HG03196 (cell line): ENCODE measurements around the gene MRPS2.

Experiments used
- ATAC-seq: cut with Tn5 transposase; IDR thresholded peaks from one replicate; pipeline ENCODE4 v1.9.1; 2021; ENCODE audit not compliant: unreplicated experiment

Gene MRPS2

DNA sequence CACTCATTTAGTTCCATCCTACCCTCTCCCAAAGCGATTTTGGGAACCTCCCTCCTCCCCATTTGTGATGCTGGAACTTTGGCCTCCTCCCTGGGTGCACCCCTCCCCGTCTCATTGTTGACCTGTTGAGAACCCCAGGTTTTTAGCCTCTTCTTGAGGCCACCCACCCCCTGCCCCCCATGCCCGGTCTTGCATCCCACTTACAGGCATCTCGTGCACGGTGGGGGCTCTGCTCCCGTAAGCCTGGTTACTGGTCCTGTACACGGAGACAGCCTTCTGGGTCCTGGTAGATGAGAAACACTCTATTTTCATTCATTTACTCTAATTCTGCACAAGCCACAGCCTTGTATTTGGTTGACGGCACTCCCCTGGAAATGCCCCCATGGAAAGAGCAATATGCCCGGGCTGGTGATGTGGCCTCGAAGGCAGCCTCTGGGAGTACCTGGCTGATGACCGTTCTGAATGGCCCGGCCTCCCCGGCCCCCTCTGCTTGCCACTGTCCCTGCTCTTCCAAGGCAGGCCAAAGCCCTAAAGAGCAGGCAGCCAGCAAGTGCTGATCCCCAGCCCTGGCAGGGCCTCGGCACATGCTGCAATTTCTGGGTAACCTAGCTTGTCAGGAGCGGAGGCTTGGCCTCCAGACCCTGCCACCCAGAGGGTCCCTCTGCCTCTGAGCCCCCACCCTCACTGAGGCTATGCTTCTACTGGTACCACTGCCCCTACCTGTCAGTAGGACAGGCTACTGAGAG is 1.9 kb upstream of the MRPS2 start:
- ATAC-seq, result no peak

DNA sequence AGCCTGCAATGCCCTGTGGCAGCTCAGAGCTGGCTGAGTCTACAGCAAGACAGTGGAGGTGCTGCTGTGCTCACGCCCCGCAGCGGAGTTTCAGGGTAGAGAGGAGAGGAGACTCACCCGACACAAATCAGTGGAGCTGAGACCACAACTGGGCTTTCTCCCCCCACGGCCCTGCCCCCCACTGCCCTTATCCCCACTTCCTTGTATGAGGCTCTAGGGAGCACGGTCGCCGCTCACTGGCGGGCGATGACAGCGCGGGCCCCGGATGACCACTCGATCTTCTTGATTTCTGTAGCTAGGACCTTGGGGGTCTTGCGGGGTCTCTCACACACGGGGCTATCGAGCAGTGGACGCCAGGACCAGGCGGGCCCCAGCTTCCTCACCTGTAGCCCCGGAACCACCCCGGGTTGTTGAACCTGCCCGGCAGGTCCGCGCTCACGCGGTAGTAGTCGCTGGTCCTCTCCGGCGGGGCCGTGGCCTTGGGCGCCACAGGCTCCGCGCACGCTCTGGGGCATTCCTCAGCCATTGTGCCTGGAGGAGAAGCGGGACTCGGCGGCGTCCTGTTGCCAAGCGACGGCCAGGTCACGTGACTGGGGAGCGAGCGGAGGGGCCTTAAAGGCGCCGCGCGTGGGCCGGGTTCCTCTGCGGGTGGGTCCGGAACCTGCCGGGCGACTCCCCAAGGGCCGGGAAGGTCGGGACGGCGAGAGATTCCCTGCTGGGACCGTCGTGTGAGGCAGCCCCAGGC is 984 bp upstream of the MRPS2 start:
- ATAC-seq, result peak; percentile 49

DNA sequence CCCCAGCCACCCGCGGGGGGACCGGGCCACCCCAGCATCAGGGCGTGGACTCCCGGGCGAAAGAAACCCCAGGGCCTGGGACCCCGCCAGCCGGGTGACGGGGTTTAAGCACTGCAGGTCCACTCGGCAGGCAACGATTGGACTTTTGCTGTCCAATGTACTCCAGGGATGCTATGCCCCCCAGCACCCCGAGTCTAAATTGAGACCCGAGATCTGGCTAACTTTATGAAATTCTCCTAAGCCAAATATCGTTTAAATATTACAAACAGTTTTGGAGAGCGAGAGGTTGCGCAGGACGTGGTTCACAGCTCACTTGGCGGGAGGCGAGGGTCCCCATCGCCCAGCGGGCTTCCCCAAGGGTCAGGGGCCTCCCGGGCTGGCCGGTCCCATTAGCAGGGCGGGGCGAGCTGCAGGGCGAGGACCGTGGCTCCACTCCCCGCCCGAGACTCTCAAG is 384 bp upstream of the MRPS2 start:
- peak; percentile 2 for ATAC-seq

DNA sequence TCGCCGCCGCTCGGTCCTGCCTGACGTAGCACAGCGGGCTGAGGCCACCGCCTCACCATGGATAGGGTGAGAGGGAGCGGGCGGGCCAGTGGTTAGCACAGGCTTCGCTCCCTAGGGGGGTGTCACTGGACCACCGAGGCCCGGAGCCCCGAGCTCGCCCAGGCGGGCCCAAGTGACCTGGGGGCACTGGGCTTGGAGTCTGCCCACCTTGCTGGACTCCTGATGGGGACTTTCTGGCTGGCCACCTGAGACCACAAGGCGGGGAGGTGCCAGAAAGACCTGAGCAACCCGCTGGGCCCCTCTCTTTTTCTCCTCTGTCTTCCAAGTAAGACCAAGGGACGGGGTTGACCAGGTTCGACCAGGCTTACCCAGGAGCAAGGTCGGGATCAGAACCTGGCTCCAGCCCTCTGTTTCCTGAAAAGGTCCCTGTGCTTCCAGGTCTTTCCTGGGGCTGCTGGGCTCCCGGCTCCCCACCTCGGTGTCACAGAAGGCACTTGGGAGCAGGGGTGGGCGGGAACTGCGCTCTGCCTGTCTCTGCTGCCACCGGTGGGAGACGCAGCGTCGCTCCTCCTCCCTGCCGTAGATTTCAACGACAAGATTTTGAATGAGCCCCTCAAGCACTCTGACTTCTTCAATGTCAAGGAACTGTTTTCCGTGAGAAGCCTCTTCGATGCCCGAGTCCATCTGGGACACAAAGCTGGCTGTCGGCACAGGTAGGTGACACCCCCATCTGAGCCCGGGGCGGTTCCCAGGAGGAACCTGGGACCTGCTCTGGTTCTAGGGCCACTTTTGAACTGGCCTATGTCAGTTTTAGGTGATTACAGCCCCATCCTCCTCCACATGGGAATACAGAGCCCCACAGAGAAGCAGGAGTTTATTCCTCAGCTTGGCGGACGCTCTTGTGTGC is 1.0 kb downstream of the MRPS2 start:
- peak; percentile 29 for ATAC-seq

DNA sequence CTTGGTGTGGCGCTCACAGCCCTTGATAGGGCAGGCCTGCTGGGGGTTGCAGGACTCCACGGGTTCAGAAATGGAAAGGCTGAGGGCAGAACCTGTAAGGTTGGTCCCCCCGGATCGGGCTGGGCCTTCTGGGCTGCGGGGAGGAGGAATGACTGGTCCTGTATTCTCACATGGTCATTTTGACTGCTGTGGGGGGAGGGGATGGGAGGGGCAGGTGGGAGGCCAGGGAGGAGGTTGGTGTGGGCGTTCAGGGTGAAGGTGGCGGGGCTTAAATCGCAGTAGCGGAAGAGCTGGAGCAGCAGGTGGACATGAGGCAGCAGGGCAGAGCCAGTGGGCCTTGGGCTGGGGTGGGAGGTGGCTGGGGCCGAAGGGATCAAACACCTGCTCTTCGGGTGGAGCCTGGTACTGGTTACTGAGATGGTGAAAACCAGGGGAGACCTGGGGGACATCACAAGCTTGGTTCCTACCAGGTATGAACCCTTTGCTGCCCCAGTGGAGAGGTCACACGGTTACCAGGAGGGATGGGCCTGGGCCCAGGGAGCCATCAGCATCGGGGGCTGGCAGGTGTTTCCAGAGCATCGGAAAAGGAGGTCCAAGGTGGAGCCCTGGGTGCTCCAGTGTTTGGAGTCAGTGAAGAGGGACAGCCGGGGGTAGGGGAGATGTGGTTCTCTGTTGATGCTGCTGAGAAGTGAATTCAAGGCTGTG is 1.8 kb downstream of the MRPS2 start:
- ATAC-seq, result no peak

DNA sequence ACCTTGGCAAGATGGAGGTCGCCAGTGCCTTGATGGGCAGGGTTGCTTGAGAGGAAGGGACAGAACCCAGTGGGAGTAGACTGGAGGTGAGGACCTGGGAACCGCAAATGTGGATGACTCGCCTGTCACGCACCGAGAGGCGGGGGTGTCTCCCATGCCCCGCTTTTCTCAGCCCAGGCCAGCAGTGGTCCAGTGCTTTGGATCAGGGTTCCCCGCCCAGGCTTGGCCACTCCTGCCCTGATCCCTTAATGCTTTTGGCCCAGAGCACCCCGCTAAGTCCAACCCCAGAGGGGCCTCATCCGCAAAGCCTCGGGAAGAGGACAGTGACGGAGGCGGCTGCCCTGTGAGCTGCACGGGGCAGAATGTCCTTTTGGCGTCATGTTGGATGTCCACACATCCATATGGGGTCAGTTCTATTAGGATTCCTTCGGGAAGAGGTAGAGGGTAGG is 2.4 kb downstream of the MRPS2 start:
- ATAC-seq, result no peak

DNA sequence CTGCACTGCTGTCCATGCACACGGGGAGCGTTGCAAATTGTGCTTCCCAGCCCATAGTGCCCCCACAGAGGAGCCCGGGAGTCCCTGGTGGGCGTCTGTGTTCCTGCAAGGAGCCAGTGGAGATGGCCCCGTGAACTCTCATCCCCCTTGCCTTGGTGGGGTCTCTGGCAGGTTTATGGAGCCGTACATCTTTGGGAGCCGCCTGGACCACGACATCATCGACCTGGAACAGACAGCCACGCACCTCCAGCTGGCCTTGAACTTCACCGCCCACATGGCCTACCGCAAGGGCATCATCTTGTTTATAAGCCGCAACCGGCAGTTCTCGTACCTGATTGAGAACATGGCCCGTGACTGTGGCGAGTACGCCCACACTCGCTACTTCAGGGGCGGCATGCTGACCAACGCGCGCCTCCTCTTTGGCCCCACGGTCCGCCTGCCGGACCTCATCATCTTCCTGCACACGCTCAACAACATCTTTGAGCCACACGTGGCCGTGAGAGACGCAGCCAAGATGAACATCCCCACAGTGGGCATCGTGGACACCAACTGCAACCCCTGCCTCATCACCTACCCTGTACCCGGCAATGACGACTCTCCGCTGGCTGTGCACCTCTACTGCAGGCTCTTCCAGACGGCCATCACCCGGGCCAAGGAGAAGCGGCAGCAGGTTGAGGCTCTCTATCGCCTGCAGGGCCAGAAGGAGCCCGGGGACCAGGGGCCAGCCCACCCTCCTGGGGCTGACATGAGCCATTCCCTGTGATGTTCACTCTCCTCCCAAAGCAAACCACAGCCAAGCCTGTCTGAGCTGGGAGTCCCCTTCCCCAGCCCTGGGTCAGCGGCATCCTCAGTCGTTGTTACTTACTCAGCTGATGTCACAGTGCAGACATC is 3.1 kb downstream of the MRPS2 start:
- ATAC-seq, result no peak

DNA sequence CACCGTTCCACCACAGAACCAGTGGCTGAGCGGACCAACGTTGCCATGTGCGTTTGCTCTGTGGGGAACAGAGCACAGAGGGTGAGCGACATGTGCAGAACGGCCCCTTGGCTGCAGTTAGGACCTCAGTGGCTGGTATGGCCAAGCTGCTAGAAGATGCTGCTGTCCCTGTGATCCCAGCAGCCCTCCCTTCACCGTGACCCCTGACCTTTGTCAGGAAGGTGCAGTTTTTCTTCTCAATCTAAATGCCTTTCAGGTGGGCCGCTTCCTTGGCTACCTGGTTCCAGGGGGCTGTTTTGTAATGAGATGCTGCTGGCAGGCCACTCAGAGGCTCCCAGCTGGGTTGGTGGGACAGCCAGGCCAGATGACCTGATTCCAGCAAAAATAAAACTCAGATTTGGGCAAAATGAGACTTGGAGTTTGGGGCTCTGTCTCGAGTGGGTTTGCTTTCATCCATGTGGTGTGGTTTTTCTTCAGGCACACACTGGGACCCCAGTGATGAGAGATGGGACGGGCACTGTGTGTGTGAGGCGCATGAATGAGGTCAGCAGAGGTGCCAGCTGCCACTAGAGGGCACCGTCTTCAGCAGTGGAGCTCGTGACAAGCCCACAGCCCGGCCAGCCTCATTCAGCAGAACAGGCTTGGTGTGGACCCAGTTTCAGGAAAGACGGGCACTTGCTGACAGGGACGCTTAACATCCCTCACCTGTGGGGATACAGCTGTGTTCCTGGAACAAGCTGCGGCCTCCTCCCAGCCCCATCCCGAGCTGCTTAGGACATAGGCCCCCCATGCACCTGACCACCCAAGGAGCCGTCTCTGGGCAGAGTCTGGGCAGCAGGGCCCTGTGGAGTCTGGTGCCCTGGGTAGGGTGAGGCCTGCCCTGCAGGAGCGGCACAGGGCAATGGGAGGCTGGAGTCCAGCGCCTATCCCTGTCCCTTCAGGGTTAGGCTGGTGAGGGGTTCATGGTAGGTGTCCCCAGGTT is 4.1 kb downstream of the MRPS2 start:
- no peak for ATAC-seq

DNA sequence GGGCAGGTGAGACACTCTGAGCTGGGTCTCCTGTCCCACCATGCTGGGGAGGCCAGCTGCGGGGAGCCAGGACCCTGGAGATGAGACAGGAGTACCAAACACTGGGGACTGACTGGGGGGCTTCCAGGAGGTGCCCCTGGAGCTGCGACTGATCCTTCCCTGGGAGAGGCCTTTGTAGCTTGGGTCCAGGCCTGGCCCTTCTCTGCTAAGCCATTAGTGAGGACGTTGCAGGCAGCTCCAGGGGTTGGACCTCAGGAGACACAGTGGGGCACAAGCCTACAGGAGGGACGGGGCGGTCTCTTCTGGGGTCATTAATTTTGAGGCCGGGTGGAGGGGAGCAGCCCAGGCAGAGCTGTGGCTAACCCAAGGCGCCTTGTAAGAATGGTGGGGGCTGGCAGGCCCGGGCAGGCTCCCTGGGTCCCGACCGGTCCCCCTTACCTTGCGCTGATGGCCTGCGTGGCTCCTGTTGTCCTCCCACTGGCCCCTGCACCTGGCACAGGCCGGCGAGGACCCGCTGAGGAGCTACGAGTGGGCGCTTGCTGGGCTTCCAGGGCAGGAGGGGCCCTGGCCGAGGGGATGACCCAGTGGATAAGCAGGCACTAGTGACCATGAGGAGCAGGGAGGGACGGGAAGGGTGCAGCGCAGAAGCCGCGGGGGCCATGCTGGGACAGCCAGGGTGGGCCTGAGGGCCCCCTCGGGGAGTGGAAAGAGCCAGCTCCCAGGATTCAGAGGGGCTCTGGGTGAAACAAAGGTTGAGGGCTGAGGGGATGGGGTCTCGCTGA is 5.1 kb downstream of the MRPS2 start:
- no peak for ATAC-seq

DNA sequence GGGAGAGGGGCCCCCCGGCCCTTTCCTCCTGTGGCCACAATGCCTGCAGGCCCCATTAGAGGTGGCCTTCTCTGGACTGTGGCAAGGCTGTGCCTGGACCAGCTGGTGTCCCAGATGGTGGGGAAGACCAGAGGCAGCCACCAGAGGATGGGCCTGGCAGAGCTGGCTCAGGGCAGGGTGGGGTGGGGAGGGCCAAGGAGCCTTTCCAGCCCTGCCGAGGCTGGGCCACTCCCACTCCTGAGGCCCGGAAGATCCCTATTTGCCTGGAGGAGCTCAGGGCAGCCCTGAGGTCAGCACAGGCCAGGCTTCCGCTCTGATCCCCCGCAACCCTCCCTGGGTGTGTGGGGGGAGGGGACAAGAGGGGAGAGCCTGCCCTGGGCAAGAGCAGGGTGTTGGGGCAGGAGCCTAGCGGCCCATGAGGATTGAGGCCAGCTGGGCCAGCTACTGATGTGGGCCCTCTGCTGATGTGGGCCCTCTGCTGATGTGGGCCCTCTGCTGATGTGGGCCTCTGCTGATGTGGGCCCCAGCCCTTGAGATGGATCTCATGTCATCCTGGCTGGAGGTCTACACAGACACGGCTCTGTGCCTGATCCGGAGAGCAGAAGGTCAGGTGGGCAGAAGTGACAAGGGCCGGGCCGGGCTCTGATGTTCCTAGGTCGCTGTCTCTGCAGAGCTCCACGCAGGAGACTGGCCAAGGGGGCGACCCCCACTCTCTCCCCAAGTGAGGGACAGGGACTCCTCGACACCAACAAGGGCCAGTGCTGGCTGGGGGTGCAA is 6.0 kb downstream of the MRPS2 start:
- no peak for ATAC-seq

DNA sequence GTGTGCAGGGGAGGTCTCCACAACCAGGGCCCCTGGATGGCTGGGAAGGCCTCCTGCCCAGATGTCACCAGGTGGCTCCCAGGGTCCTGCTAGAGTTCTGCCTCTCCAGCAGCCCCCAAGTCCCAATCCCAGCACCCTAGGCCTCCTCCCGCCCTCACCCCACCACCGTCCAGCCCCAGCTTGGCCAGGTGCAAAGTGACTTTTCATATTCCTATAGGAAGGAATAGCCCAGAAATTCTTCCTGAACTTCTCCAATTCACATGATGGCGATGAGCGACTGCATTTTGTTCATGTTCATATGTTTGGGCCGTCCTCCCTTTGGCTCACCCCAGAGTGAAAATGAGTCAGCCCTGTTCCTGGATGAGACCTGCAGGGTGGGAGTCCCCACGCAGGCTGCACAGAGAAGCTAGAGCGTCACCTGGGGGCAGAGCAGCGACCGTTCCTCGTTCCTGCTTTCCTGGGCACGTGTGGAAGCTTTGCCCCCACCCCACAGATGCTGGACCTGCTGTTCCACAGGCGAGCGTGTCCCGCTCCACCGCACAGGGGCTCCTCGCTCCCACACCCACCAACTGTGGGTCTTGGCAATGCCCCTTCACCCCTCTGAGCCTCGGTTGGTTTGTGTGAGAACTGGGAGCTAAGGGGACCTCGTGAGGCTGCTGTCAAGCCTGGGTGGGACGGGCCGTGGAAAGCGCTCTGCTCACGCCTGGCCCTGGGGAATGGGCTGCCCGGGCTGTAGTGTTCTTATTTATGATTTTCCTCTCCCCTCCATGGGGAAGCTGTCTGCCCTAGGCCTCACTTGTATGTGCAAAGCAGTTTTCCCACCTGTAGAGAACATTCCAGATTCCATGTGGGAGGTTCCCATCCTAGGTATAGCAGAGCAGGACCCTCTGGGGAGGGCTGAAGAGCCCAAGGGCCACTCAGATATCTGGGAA is 6.9 kb downstream of the MRPS2 start:
- ATAC-seq, result no peak

DNA sequence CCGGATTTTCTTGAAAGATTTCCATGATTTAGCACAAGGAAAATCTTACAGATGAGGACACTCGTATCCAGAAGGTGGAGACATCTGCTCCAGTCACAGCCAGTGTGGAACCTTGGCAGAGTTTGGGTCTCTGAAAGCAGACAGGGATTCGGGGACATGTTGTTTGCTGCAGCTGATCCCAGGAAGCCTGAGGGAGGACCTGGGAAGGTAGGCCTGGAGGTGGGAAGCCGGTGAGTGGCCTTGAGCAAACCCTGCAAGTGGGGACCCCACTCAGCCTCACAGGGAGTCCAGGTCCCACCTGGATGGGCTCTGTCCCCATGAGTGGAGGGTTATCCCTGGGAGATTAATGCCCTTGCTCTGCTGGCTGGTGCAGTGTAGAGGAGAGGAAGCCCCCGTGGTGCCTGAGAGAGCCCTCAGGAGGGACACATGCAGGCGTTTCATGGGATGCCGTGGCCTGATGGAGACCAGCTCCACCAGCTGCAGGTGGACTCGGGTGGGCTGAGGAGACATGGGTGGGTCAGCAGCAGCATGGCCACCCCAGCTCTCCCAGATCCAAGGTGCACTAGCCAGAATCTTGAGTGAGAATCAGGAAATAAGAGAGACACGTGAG is 7.8 kb downstream of the MRPS2 start:
- no peak for ATAC-seq

DNA sequence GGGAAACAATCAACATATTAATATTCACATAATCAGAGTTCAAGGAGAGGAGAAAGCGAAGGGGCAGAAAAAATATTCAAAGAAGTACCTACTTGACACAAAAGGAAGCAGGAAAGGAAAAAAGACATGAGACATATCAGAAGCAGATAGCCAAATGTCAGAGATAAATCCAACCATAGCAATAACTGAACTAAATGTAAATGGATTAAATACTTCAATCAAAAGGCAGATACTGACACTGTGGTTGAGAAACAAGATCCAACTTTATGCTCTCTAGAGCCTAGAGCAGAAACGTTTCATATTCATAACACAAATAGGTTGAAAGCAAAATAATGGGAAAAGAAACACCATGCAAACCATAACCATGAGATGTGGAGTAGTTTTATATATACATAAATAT is 9.0 kb downstream of the MRPS2 start:
- no peak for ATAC-seq

DNA sequence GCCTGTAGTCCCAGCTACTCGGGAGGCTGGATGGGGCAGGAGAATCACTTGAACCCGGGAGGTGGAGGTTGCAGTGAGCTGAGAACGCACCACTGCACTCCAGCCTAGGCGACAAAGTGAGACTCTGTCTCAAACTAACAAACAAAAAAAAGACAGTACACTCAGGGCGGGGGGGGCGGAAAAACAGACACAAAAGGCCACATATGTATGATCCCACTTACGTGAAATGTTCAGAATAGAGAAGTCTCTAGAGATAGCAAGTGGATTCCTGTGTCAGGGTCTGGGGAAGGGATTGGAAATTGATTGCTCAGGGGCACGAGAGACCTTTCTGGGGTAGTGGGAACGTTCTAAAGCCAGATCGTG is 11.7 kb downstream of the MRPS2 start:
- no peak for ATAC-seq

DNA sequence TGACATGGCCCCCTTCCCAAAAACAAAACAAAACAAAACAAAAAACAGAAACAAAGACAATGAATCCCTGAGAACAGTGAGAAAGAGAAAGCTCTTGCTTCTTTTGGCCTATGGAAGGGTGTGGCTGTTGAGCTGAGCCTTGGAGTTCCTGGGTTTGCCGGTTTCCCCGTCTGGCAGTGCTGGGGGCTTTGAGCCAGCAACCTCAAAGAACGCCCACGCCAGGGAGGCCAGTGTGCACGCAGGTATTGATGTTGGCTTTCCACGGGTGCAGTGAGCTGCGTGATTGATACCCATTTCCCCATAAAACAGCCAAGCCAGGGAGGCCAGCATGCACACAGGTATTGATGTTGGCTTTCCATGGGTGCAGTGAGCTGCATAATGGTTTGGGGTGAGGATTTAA is 12.4 kb downstream of the MRPS2 start:
- no peak for ATAC-seq
